GM19397 (cell line): ENCODE measurements around the gene CNTNAP5.

Experiments
- ATAC-seq: cut with Tn5 transposase; IDR thresholded peaks from one replicate; pipeline ENCODE4 v1.9.1; 2021; ENCODE audit warnings: mild to moderate bottlenecking, moderate library complexity; ENCODE audit not compliant: unreplicated experiment

The CNTNAP5 gene

GRCh38 chr2:124534028-124534427 is 508.9 kb downstream of the CNTNAP5 start:
- ATAC-seq = no peak

- no peak for ATAC-seq
Measured at GRCh38 chr2:124535816-124536215, 510.7 kb downstream of the CNTNAP5 start.

GRCh38 chr2:124536591-124536990 is 511.5 kb downstream of the CNTNAP5 start:
- no peak for ATAC-seq

GRCh38 chr2:124538549-124538948 is 513.5 kb downstream of the CNTNAP5 start:
- no peak for ATAC-seq

GRCh38 chr2:124540805-124541204 is 515.7 kb downstream of the CNTNAP5 start:
- no peak for ATAC-seq

GRCh38 chr2:124542932-124543640 is 518.0 kb downstream of the CNTNAP5 start:
- no peak for ATAC-seq

GRCh38 chr2:124547700-124548099 is 522.6 kb downstream of the CNTNAP5 start:
- ATAC-seq = no peak

GRCh38 chr2:124558277-124558905 is 533.3 kb downstream of the CNTNAP5 start:
- ATAC-seq = no peak

- no peak for ATAC-seq
Measured at GRCh38 chr2:124559236-124559635, 534.1 kb downstream of the CNTNAP5 start.

GRCh38 chr2:124560592-124561112 is 535.6 kb downstream of the CNTNAP5 start:
- no peak for ATAC-seq

- no peak for ATAC-seq
Measured at GRCh38 chr2:124561486-124561885, 536.4 kb downstream of the CNTNAP5 start.

GRCh38 chr2:124563426-124563825 is 538.3 kb downstream of the CNTNAP5 start:
- ATAC-seq = no peak

- ATAC-seq = no peak
Measured at GRCh38 chr2:124566518-124566970, 541.5 kb downstream of the CNTNAP5 start.

GRCh38 chr2:124570872-124571271 is 545.8 kb downstream of the CNTNAP5 start:
- no peak for ATAC-seq

- no peak for ATAC-seq
Measured at GRCh38 chr2:124571836-124572235, 546.7 kb downstream of the CNTNAP5 start.

GRCh38 chr2:124572934-124573634 is 548.0 kb downstream of the CNTNAP5 start:
- no peak for ATAC-seq

GRCh38 chr2:124575497-124575896 is 550.4 kb downstream of the CNTNAP5 start:
- ATAC-seq = no peak

GRCh38 chr2:124580263-124580662 is 555.2 kb downstream of the CNTNAP5 start:
- ATAC-seq = no peak

GRCh38 chr2:124582387-124582786 is 557.3 kb downstream of the CNTNAP5 start:
- no peak for ATAC-seq

GRCh38 chr2:124584615-124585014 is 559.5 kb downstream of the CNTNAP5 start:
- ATAC-seq = no peak

GRCh38 chr2:124585277-124585676 is 560.2 kb downstream of the CNTNAP5 start:
- no peak for ATAC-seq

- ATAC-seq = no peak
Measured at GRCh38 chr2:124586210-124586609, 561.1 kb downstream of the CNTNAP5 start.
